IPS DF 6.9 (cell line): ENCODE measurements around the gene PPP1R13L.

Experiments
- DNase-seq: peaks from one replicate; pipeline ENCODE4 v3.0.0-alpha.2; 2013; ENCODE audit warnings: low read depth, low spot score
- H3K27ac ChIP-seq: one replicate; pipeline ENCODE4 v1.5.1; 2013; ENCODE audit warnings: low read length, control low read depth
- H3K27me3 ChIP-seq: 2 replicates; pipeline ENCODE4 v1.6.1; 2013; ENCODE audit warnings: mild to moderate bottlenecking, low read length; ENCODE audit not compliant: control insufficient read depth, insufficient read depth
- H3K36me3 ChIP-seq: 2 replicates; pipeline ENCODE4 v1.6.1; 2013; ENCODE audit warnings: low read length; ENCODE audit not compliant: control insufficient read depth, insufficient read depth
- H3K4me1 ChIP-seq: 2 replicates; pipeline ENCODE4 v1.6.1; 2013; ENCODE audit warnings: low read length; ENCODE audit not compliant: control insufficient read depth, insufficient read depth
- H3K4me3 ChIP-seq: 2 replicates; pipeline ENCODE4 v1.5.1; 2013; ENCODE audit warnings: mild to moderate bottlenecking, low read length
- H3K9me3 ChIP-seq: 2 replicates; pipeline ENCODE4 v1.6.1; 2013; ENCODE audit warnings: low read length, inconsistent platforms; ENCODE audit not compliant: control insufficient read depth, insufficient read depth
- WGBS: extraction: QIAGEN DNeasy Blood & Tissue Kit; methylation state at CpG from one replicate; pipeline ENCODE4 v1.1.7; 2013; ENCODE audit warnings: mixed read lengths, missing lambda C conversion rate; ENCODE audit not compliant: insufficient read length, insufficient coverage; 5-methylcytosine and 5-hydroxymethylcytosine counted together

PPP1R13L gene

DNA sequence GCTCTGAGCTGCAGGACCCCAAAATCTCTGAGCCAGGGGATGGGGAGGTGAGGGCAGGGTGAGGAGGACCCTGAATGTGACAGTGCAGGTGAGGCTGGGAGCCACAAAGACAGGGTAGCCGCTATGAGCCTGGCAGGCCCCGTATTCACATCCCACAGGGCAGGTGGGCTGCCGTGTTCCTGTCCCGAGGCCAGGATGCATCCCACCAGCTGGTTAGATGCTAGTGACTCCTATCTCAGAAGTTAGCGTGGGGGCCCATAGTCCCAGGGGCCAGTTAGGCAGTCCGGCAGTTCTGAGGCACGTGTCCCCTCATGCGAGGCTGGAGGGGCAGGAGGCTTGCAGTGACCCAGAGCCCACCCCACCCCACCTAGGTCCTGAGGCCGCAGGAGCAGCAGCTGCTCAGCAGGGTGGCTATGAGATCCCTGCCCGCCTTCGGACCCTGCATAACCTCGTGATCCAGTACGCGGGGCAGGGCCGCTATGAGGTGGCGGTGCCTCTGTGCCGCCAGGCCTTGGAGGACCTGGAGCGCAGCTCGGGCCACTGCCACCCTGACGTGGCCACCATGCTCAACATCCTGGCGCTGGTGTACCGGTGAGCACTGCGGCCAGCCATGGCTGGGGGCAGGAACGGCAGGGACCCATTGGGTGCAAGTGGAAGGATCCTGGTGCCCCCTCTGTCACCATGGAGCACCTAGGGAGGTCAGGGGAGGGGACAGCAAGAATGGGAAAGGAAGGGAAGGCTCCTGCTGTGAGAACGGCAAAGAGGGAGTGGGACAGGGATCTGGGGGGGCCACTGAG lies 57.1 kb downstream of the PPP1R13L start:
- DNase-seq, result no peak
- Histone ChIP-seq H3K27me3 (no peaks in the 10 kb centered on the region), H3K27ac (no peak overlapping the region), H3K9me3 (no peaks in the 10 kb centered on the region), H3K4me3 (no peak overlapping the region), H3K36me3 (peaks cover 28% of the 10 kb centered on the region), H3K4me1 (peaks cover 2% of the 10 kb centered on the region; the same call in 1 of the 2 replicates)
- WGBS, result no CpG with 5 or more reads among the region's 25 CpGs

- no peak for DNase-seq
- peaks cover 2% of the 10 kb centered on the region; the same call in 1 of the 2 replicates for H3K4me1 ChIP-seq
- H3K4me3 ChIP-seq, result no peak overlapping the region
- no peaks in the 10 kb centered on the region for H3K9me3 ChIP-seq
- peaks cover 4% of the 10 kb centered on the region; the same call in 1 of the 2 replicates for H3K27me3 ChIP-seq
- no peak overlapping the region for H3K27ac ChIP-seq
- peaks cover 15% of the 10 kb centered on the region for H3K36me3 ChIP-seq
- no CpG with 5 or more reads among the region's 27 CpGs for WGBS
Observed at GRCh38 chr19:45346449-45346848, 58.4 kb downstream of the PPP1R13L start.

- DNase-seq, result no peak
- Histone ChIP-seq H3K9me3 (no peaks in the 10 kb centered on the region), H3K27me3 (peaks cover 8% of the 10 kb centered on the region; the same call in 1 of the 2 replicates), H3K27ac (no peak overlapping the region), H3K4me1 (peaks cover 2% of the 10 kb centered on the region; the same call in 1 of the 2 replicates), H3K36me3 (peaks cover 7% of the 10 kb centered on the region), H3K4me3 (no peak overlapping the region)
- WGBS, result no CpG with 5 or more reads among the region's 15 CpGs
Observed at GRCh38 chr19:45345506-45345860, 59.4 kb downstream of the PPP1R13L start.

GRCh38 chr19:45344621-45345505 lies 60.0 kb downstream of the PPP1R13L start:
- Histone ChIP-seq H3K36me3 (peaks cover 4% of the 10 kb centered on the region), H3K4me1 (peaks cover 2% of the 10 kb centered on the region; the same call in 1 of the 2 replicates), H3K9me3 (no peaks in the 10 kb centered on the region), H3K27me3 (peaks cover 8% of the 10 kb centered on the region; the same call in 1 of the 2 replicates), H3K4me3 (no peak overlapping the region), H3K27ac (no peak overlapping the region)
- no CpG with 5 or more reads among the region's 15 CpGs for WGBS
- DNase-seq, result no peak

GRCh38 chr19:45342911-45343310 lies 62.0 kb downstream of the PPP1R13L start:
- Histone ChIP-seq H3K36me3 (no peaks in the 10 kb centered on the region), H3K27ac (no peak overlapping the region), H3K4me1 (peaks cover 2% of the 10 kb centered on the region; the same call in 1 of the 2 replicates), H3K4me3 (no peak overlapping the region), H3K9me3 (no peaks in the 10 kb centered on the region), H3K27me3 (peaks cover 8% of the 10 kb centered on the region; the same call in 1 of the 2 replicates)
- DNase-seq, result no peak
- no CpG with 5 or more reads among the region's 13 CpGs for WGBS

DNA sequence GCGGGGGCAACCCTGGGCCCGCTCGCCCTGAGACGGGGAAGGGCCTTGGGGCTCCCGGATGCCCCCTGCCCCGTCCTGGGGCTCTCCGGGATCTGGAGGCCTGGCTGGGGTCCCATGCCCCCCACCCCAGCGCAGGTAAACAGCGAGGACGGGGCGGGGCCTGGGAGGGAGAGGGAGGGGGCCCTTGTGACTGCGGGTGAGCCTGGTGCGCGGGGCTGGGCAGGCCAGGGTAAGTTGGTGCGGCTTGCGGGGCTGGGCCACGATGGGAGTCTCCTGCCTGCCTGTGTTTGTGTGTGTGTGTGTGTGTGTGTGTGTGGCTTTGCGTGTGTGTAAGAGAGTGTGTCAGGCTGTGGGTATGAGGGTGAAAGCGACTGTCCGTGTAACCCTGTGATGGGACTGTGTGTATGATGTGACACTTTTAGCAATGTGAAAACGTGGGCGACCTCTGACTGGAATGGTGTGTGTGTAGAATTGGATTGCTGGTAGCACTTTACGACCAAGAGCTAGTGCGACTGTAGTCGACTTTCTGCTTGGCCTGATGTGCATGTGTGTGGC lies 63.9 kb downstream of the PPP1R13L start:
- Histone ChIP-seq H3K27me3 (peaks cover 8% of the 10 kb centered on the region; the same call in 1 of the 2 replicates), H3K4me3 (peak overlapping the region; percentile 62; the same call in 1 of the 2 replicates), H3K36me3 (no peaks in the 10 kb centered on the region), H3K4me1 (no peaks in the 10 kb centered on the region), H3K9me3 (no peaks in the 10 kb centered on the region), H3K27ac (no peak overlapping the region)
- no CpG with 5 or more reads among the region's 25 CpGs for WGBS
- DNase-seq, result no peak

DNA sequence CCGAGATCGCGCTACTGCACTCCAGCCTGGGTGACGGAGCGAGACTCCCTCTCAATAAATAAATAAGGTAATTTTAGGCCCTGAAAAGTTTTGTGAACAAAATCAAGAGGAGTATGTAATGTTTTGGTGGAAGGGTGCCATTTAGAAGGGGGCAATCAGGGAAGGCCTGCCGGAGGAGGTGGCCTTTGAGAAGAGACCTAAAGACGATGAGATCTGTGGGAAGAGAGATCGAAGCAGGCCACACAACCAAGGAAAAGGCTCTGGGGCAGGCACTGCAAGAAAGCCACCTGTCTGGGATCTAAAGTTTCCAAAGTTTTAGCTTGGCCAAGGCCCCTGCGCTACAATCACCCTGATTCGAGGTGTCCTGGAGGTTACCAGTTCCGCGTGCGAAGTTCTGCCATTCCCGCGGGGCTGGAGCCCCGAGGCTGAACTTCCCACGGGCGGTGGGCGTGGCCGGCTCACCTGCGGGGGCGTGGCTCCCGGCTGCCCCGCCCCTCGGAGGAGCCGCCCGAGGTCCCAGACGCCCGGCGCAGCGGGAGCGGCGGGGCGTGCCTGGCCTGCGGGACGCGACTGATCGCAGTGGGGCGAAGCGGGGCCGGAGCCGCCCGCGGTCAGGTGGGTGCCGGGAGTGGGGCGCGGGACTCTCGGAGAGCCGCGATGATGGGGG lies 64.5 kb downstream of the PPP1R13L start, which contains the start of gene KLC3:
KLC3 (plus strand) TSS at position 519 of the 667 bp plus-strand sequence. CDS start 4,792 bp downstream, outside the sequence.
- Histone ChIP-seq H3K27me3 (peaks cover 8% of the 10 kb centered on the region; the same call in 1 of the 2 replicates), H3K36me3 (no peaks in the 10 kb centered on the region), H3K4me1 (no peaks in the 10 kb centered on the region), H3K9me3 (no peaks in the 10 kb centered on the region), H3K27ac (no peak within 1 kb of the TSS), H3K4me3 (peak within 1 kb of the TSS; percentile 62; the same call in 1 of the 2 replicates)
- no CpG with 5 or more reads among the region's 50 CpGs for WGBS
- no peak for DNase-seq

- peaks cover 8% of the 10 kb centered on the region; the same call in 1 of the 2 replicates for H3K27me3 ChIP-seq
- no peaks in the 10 kb centered on the region for H3K36me3 ChIP-seq
- no peak for DNase-seq
- no peaks in the 10 kb centered on the region for H3K4me1 ChIP-seq
- no peak overlapping the region for H3K27ac ChIP-seq
- WGBS, result no CpG with 5 or more reads among the region's 6 CpGs
- no peak overlapping the region for H3K4me3 ChIP-seq
- no peaks in the 10 kb centered on the region for H3K9me3 ChIP-seq
Observed at GRCh38 chr19:45339629-45340028, 65.2 kb downstream of the PPP1R13L start.

GRCh38 chr19:45336696-45337251 lies 68.1 kb downstream of the PPP1R13L start:
- H3K4me3 ChIP-seq, result no peak overlapping the region
- H3K36me3 ChIP-seq, result no peaks in the 10 kb centered on the region
- H3K4me1 ChIP-seq, result no peaks in the 10 kb centered on the region
- WGBS, result no CpG with 5 or more reads among the region's 11 CpGs
- no peak for DNase-seq
- H3K27ac ChIP-seq, result no peak overlapping the region
- no peaks in the 10 kb centered on the region for H3K9me3 ChIP-seq
- H3K27me3 ChIP-seq, result peaks cover 8% of the 10 kb centered on the region; the same call in 1 of the 2 replicates
